ENCODE data around the gene DIPK1B. TPM values are rescaled to one million over a fixed set of nuclear protein-coding genes. Genes with fewer than 3 reads are reported as not detected.

The DIPK1B gene
- total RNA-seq, result 10 to 100 TPM; 15.7 to 26.1 (median 17.9) TPM
- 10 to 100 TPM; 24.8 to 37.9 TPM for polyA plus RNA-seq
- long read RNA-seq, donor 1, transcript FAM69B-202 (5 exons, 1,668 nt), result major isoform, 67 of 87 reads
- long read RNA-seq, donor 1, partial matches to known transcripts, result 6 of 87 reads
- long read RNA-seq, donor 1, other reads (novel, unspliced or antisense), result 12 of 87 reads
- long read RNA-seq, donor 2, transcript FAM69B-202 (5 exons, 1,668 nt), result major isoform, 65 of 85 reads
- long read RNA-seq, donor 2, partial matches to known transcripts, result 2 of 85 reads
- long read RNA-seq, donor 2, other reads (novel, unspliced or antisense), result 17 of 85 reads
- long read RNA-seq, donor 3, partial matches to known transcripts, result 2 of 6 reads
- long read RNA-seq, donor 3, other reads (novel, unspliced or antisense), result 3 of 6 reads

GRCh38 chr9:136711751-136712689 is at the start of gene DIPK1B:
TSS of gene DIPK1B (plus strand) at chr9:136712572. CDS start at chr9:136712666, 94 bp downstream.
- Histone ChIP-seq H3K27me3 (peaks cover 0 to 54% (median 0%) of the 10 kb centered on the region in 7 donors), H3K4me1 (peaks cover 14 to 45% (median 38%) of the 10 kb centered on the region in 9 donors), H3K4me3 (peak within 1 kb of the TSS; percentile 54 to 90 (median 73)), H3K27ac (peak within 1 kb of the TSS; percentile 47 to 92 (median 86)), H3K36me3 (no peaks in the 10 kb centered on the region), H3K9me3 (no peaks in the 10 kb centered on the region)
- intact Hi-C loops (cut with DNase I), result loop anchor here in 1 of 10 donors (5.0 kb wide), 1 partner anchor 55 kb away; no protein-coding TSS in a partner anchor
- DNase-seq (no peak), ATAC-seq (peak in 2 of 8 donors; percentile 2 to 13)
- WGBS, 2 donors, result 2 to 3% methylated on average over 83 to 113 of the region's 119 CpGs
- TF ChIP-seq, protein P1, sequence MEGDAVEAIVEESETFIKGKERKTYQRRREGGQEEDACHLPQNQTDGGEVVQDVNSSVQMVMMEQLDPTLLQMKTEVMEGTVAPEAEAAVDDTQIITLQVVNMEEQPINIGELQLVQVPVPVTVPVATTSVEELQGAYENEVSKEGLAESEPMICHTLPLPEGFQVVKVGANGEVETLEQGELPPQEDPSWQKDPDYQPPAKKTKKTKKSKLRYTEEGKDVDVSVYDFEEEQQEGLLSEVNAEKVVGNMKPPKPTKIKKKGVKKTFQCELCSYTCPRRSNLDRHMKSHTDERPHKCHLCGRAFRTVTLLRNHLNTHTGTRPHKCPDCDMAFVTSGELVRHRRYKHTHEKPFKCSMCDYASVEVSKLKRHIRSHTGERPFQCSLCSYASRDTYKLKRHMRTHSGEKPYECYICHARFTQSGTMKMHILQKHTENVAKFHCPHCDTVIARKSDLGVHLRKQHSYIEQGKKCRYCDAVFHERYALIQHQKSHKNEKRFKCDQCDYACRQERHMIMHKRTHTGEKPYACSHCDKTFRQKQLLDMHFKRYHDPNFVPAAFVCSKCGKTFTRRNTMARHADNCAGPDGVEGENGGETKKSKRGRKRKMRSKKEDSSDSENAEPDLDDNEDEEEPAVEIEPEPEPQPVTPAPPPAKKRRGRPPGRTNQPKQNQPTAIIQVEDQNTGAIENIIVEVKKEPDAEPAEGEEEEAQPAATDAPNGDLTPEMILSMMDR (IDR thresholded peaks at IDR 0.05), result no peak

GRCh38 chr9:136662656-136663581 is 49.5 kb upstream of the DIPK1B start, which contains the start of gene EGFL7:
TSS of gene EGFL7 (plus strand) at chr9:136662916. CDS start at chr9:136668283, 5,367 bp downstream.
- Histone ChIP-seq H3K27ac (peak within 1 kb of the TSS; percentile 92 to 99 (median 96)), H3K27me3 (peaks cover 0 to 94% (median 0%) of the 10 kb centered on the region in 7 donors), H3K4me1 (peaks cover 0 to 35% (median 13%) of the 10 kb centered on the region in 9 donors), H3K4me3 (peak within 1 kb of the TSS; percentile 57 to 83 (median 76)), H3K36me3 (peaks cover 0 to 42% (median 12%) of the 10 kb centered on the region in 9 donors), H3K9me3 (no peaks in the 10 kb centered on the region)
- ATAC-seq, result peak; percentile 43 to 77 (median 70)
- TF ChIP-seq, protein P1 (IDR thresholded peaks at IDR 0.05), result no peak
- peak; percentile 79 to 91 for DNase-seq
- WGBS, 2 donors, result 55 to 66% methylated on average over 38 of the region's 38 CpGs
- intact Hi-C loops (cut with DNase I), result loop anchor here in 5 of 10 donors (1.0 to 2.0 kb wide), 2 partner anchors 17 to 18 kb away; no protein-coding TSS in a partner anchor

DNA sequence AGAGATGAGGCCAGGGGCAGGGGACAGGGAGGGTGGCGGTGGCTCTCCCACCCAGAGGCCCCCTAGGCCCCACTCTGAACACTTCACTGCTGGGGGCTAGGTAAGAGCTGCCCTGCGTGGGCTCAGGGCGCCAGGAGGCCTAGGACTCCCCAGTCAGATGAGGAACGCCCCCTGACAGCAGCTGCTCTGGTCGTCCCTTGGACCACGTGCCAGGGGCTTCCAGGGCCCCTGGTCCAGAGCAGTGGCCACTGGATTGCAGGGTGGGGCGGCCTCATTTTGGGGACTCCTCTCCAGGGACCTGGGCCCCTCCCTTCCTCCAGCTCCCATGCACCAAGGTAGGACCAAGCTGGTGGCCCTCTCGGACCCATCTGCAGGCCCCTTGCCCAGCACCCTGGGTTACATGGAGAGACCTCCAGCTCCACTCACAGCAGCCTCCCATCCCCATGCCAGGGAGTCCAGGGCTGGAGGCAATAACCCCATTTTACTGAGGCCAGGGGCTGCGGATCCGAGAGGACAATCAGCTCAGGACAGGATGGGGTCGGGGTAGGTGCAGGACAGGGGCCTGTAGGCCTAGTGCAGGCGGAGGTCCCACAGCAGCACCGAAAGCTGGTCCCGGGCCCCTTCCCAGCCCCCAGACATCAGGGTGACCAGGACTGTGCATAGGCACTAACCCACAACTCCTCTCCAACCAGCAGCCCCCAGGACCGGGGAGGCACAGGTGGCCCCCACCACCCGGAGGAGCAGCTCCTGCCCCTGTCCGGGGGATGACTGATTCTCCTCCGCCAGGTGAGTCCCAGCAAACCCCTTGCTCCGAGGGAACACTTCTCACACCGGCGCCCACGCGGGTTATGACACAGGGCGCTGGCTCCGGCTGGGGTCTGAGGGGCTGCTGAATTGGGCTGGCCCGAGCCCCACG is 48.1 kb upstream of the DIPK1B start:
- H3K27ac ChIP-seq, result peak overlapping the region; percentile 92 to 99 (median 96)
- H3K4me3 ChIP-seq, result peak overlapping the region; percentile 57 to 83 (median 76)
- intact Hi-C loops (cut with DNase I), result loop anchor here in 4 of 10 donors (2.0 kb wide), 1 partner anchor 19 kb away; no protein-coding TSS in a partner anchor
- WGBS, 2 donors, result 68 to 82% methylated on average over 27 of the region's 27 CpGs
- TF ChIP-seq, protein P1 (IDR thresholded peaks at IDR 0.05), result no peak
- ATAC-seq, result no peak
- no peaks in the 10 kb centered on the region for H3K9me3 ChIP-seq
- H3K36me3 ChIP-seq, result peaks cover 0 to 56% (median 18%) of the 10 kb centered on the region in 9 donors
- peak in 1 of 2 donors; percentile 25 for DNase-seq
- peaks cover 0 to 88% (median 0%) of the 10 kb centered on the region in 7 donors for H3K27me3 ChIP-seq
- peaks cover 0 to 29% (median 6%) of the 10 kb centered on the region in 9 donors for H3K4me1 ChIP-seq
